NCI-H2081 treated with DMSO at 0.1 percent for 48 hours (cell line): ENCODE data around the gene TMPRSS6.

ENCODE experiments used
- DNase-seq: peaks from one replicate; lab custom pipeline; 2025; lab: John Stamatoyannopoulos, UW

Gene TMPRSS6

DNA sequence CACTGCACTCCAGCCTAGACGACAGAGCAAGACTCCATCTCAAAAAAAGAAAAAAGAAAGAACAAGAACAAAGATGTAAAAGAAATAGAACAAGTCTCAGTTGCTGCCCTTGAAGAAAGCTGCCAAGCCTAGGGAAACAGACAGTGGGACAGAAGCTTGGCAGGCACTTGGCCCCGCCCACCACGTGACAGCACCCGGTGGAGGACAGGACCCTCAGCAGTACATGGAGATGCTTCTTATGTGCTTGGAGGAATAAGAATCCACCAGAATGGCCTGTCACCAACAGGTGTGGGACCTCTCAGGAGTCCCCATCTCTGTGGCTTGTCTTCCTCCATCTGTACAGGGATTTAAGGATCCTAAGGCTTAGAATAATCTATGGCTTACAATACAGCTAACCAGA lies 7.6 kb upstream of the TMPRSS6 start:
- no peak for DNase-seq

DNA sequence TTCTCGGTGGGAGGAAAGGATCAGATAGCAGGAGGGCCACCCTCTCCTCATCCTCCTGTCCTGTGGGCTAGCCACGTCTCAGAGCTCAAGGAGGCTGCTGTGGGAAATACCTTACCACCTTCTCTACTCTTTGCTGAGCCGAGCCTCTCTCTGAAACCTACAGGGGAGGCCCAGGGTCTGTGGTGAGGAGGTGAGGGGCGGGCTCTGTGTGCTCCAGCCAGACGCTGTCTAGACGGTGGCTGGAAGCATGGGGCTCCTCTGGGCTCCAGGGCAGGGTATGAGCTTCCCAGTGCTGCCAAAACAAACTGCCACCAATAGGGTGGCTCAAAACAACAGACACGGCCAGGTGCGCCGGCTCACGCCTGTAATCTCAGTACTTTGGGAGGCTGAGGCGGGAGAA lies 5.5 kb upstream of the TMPRSS6 start:
- no peak for DNase-seq

DNA sequence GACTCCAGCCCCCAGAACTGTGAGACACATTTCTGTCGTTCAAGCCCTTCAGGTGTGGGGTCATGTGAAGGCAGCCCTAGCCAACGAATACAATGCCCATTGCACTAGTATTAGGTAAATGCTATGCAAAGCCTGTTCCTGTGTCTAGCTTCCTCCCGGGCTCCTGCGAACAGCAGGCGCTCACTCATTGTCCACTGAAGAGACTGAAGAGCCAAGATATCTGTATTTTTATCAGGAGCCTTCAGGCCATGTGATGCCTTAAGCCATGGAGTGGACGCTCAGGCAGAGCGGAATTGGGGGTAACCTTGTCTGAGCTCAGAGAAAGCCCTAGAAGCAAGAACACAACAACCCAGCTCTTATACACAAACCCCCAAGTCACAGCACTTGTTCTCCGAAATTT lies 4.2 kb upstream of the TMPRSS6 start:
- no peak for DNase-seq

DNA sequence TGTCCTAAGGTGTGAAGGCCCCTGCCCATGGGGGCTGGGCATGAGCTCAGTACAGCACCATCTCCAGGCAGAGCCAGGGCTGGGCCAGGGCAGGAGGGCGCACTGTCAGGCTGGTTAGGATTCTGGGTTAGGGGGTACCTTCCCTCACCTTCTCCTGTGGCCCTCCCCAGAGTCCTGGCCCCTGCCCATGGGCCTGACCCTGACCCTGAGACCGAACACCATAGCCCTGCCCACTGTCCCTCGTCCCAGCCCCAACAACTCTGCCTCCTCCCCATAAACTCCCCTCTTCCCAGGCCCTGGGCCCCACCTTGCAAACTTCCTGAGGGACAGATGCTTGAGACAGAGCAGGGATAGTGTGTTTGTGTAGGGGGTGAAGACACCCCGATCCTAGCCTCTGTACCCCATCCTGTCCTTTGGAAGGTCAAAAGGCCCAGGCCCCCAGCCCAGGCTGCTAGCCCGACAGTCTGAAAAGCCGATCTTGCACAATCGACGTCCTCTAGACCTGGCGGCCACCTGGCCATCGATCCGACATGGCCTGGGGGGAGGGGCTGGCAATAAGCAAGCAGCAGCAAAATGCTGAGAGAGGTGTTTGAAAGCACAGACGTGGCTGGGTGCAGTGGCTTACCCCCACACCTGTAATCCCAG lies 2.7 kb upstream of the TMPRSS6 start:
- DNase-seq, result no peak

DNA sequence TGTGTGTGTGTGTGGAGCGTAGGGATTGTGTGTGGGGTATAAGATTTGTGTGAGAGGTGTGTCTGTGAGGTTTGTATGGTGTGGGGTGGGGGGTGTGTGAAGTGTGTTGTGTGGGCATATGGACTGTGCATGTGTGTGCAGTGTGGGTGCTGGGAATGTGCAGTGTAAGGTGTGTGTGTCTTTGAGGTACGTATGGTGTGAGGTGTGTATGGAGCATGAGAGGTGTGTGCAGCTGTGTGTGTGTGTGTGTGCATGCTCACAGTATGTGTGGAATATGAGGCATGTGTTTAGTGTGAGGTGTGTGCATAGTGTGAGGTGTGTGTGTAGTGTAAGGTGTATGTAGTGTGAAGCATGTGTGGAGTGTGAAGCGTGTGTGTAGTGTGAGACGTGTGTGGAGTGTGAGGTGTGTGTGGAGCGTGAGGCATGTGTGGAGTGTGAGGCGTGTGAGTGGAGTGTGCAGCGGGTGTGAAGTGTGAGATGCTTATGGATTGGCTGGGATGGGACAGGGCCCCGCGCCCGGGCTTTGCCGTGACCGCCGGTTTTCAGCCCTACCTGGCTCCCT lies 1.7 kb upstream of the TMPRSS6 start:
- DNase-seq, result no peak

DNA sequence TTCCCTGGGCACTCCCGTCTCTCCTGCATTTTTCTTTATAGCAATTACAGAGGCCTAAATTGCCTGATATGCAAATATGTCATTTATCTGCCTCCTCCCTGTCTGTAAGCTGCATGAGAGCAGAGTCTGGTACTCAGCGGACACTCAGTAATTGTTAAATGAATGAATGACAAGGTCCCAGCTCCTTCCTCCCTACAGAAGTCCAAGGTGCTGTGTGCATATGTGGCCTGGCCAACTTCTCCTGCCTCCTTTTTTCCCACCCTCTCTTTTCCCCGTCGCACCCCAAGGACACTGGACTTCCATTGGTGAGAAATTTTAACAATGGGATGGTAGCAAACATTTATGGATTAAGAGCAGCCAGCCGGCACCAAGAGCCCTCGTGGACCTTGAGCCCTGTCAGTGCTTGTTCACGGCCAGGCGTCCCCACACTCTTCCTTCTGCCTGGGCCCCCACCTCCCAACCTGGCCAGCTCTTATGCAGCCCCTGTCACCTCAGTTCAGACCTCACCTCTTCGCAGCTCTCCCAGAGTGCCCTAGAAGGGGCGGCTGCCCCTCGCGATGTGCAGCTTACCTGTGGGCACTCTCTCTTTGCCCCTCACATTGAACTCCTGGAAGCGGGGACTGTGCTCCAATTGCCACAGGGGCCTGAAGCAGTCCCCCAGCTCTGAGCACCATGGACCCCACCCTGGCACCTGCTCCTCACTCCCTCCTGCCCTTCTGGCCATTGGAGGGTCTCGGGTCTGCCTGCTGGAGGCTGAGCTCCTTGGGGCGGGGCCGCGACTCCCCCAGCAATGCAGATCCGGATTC lies 1.5 kb downstream of the TMPRSS6 start:
- no peak for DNase-seq

DNA sequence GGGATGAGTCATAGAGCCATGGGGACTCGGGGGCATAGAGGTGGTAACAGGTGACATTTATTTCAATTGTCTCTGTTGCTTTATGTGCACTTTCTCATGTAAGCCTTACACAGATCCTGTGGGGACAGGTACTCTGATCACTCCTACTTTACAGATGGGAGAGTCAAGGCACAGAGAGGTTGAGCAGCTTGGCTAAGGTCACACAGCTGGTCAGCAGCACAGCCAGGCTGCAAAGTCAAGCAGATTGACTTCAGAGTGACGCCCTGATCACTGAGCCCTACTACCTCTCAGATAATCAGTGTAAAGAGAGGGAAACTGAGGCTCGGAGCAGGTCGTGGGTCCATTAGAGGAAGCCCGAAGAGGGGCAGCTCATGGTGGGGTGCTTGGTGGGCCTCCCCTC lies 3.5 kb downstream of the TMPRSS6 start:
- DNase-seq, result no peak

DNA sequence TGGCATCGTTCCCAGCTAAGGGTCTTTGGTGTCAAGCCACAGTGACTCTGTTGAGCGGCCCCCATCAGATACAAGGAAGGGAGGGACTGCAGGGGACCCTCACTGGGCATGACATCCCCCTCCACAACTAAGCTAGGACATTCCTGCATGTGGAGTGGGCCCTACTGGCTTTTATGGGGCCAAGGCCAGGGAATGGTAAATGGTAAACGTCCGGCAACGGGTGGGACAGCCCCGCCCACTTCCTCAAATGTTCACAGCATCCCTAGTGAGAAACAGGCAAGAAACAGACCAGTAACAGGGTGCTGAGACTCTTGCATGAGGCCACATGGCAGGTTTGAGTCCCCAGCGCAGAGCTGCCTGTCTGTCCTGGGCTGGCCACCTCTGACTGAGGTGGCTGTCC lies 4.4 kb downstream of the TMPRSS6 start:
- DNase-seq, result no peak

DNA sequence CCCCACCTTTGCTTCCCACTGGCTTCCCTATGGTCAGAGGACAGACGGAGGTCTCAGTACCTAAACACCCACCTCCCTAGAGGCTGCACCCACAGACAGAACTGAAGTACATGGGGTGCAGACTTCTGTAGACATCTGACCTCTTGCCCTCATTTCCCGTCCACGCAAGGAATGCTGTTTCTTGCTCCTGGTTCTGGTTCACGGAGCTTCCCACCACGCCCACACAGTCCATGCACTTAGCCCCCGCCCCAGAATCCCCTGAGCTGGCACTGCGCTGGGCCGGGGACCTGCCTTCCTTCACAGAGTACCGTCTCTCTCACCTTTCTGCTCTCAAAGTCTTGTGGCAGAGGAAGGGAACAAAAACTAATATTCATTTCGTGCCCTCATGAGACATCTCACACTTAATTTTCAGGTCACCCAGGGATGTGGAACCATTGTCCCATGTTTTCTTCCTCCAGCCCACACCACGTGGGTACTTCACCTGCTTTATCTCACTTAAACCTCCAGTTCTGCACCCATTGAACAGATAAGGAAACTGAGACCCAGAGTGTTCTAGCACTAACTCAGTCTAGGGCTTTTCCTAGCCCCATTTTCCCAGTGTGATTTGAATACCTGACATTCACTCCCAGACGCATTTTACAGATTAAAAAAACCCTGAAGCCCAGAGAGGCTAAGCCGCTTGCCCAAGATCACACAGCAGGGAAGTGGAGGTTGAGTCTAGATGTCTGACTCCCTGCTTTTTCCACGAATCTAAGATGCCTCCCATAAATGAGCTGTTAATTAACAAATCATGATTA lies 5.7 kb downstream of the TMPRSS6 start:
- DNase-seq, result no peak

DNA sequence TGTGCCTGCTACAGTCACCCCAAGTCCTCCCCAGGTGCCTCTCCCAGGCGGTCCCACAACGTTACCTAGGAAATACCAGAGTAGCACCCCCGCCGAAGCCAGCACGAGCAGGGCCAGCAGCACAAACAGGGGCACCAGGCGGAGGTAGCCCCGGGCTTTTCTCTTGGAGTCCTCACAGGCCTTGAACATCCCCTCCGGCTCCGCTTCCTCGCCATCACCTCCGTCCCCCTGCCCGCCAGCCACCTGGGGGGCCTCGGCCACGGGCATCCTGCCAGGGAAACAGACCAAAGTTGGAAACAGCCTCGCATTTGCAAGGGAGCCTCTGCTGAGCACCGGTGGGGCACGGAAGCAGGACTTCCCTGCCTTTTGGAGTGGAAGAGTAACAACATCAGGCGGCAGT lies 6.4 kb downstream of the TMPRSS6 start:
- DNase-seq, result no peak

DNA sequence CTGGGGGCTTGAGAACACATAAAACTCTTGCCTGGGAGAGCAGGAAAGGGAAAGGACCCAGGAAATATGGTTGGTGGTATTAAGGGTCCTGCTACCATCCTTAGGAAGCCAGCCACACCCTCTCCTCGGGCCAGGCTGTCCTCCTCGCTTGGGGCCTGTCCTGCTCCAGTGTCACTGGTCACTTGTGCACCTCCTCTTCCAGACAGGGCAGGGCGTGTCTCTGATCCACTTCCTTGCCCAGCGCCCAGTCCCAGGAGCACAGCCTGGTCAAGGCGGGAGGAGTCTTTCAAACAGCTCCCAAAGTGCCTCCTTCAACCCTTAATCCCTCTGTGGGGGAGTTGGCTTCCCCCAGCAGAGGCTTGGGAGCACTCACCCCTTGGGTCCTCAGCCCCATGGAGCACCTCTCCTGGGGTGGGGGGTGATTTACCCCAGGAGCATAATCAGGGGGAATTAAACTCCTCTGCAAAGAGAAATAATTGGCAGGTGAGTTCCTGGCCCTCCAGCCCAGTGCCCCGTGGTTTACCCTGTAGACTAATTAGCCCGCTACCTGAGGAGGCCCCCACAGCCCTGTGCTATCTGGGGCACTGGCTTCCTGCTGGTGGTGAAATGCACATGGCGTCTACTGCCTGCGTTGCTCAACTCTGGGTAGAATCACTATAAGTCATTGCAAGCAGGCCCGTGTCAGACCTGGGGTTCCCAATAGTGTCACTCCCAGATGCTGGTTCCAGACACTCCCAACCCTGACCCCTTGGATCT lies 8.0 kb downstream of the TMPRSS6 start:
- no peak for DNase-seq

DNA sequence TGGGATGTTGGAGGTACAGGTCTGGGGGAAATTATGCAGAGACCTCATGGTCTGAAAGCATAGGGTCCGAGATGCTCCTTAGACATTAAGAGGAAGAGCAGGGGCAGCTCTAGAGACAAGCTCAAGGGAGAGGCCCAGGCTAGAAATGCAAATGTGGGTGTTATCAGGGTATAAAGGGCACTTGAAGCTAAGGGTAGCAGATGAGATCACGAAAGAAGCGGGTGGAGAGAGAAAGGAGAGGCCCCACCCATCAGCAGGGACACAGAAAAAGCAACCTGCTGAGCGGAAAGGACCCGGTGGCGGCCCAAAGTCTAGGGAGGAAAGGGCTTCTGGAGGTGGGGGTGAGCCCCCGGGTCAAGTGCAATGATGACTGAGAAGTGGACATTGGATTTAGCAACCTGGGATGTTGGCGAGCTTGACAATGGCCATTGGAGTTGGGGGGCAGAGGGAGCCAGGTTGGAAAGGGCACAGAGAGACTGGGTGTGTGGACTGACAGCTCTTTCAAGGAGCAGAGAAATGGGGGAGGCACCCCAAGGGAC lies 8.9 kb downstream of the TMPRSS6 start:
- no peak for DNase-seq

DNA sequence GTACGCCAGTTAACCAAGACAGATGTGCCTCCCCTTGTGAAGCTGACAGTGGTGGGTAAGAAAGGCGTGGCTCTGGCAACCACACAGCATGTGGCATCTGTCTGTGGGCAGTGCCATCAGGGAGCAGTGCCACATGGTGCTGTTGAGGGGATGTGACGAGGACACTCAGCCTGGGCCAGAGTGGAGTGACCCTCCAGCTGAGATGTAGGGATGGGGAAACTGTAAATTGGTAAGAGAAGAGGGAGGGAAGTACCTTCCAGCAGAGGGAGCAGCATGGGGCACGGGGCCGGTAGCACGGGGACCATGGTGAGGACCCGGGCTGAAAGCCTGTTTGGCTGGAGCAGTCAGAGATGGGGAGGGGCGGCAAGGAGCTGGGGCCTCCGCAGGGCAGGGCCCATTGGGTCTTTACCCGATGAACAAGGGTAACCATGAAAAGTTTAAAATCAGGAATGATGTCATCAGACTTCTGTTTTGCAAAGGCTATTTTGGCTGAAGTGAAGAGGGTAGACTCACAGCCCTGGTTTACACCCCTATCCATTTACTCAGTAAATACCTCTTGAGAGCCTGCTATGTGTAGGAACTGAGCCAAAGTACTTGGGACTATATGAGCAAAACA lies 10.4 kb downstream of the TMPRSS6 start:
- DNase-seq, result no peak

DNA sequence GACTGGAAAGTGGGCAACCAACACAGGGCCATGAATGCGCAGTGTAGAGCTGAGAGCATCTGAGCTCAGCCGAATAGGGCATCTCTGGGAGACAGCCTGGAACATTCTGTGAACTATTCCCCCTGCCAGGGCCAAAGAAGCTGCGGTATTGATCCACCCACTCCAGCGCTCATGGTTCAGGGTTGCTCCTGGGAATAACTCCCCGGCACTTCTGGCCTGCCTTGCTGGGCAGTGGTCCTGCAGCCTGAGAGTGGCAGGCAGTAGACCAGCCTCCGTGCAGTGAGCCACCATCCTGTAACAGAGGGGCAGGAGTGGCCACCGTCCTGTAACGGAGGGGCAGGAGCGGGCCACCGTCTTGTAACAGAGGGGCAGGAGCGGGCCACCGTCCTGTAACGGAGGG lies 12.2 kb downstream of the TMPRSS6 start:
- DNase-seq, result no peak

DNA sequence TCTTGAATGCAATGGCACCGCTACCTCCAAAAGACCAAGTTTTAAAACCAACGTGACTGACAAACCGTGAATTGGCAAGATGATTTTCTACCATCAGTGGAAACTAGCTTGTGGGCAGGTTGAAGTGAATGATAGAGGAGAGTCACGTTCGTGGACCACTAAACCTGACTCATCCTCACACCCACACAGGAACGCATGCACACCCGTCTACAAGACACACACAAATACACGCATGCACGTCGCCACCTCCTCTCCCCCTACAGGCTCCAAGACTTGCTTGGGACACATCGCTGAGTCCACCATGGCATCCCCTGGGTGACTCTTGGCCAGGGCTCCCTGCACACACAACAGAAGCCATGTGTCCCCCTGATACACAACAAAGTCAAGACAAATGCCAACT lies 14.4 kb downstream of the TMPRSS6 start:
- no peak for DNase-seq

DNA sequence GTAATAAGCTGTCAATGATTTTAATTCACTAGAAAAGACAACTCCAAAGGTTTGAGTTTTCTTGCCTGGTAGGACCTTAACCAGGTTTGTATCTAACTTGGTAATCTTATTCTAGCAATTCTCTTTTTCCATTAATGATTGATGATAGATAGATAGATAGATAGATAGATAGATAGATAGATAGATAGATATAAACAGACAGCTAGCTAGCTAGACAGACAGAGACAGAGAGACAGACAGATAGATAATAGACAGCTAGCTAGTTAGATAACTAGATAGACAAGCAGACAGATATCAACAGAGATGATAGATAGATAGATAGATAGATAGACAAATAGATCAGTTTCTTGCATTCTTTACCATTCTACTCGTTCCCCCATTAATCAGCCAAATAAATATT lies 15.3 kb downstream of the TMPRSS6 start:
- no peak for DNase-seq

DNA sequence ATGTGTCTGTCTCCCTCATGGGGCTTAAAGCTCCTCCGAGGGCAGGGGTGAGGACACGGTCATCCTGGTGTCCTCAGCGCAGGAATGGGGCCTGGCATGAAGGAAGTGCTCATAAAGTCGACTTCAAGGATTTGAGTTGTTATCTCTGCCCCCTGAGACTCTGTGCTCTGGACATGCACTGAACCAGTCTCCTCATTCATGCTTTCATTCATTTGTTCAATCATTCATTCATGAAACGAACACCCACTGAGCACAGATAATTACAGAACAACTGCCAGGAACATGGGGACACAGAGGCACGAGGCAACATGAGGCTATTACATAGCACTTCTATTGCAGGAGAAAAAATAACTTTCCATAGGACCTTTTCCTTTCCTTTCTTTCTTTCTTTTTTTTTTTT lies 16.5 kb downstream of the TMPRSS6 start:
- no peak for DNase-seq

DNA sequence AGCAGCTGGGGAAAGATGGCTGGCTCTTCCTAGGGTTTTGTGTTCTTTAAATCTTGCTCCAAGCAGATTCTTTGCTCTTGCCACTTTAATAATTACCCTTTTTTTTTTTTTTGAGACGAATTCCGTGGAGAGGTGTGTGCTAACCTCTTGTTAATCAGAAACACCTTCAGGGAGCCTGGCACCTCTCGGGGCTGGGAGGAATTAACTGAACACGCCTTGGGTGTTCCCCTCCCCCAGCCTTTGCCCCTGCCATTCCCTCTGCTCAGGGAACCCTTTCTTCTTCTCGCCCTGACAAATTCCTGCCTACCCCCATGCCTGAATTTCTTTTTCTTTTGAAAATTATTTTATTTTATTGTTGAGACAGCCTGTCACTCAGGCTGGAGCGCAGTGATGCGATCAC lies 17.5 kb downstream of the TMPRSS6 start:
- DNase-seq, result no peak

DNA sequence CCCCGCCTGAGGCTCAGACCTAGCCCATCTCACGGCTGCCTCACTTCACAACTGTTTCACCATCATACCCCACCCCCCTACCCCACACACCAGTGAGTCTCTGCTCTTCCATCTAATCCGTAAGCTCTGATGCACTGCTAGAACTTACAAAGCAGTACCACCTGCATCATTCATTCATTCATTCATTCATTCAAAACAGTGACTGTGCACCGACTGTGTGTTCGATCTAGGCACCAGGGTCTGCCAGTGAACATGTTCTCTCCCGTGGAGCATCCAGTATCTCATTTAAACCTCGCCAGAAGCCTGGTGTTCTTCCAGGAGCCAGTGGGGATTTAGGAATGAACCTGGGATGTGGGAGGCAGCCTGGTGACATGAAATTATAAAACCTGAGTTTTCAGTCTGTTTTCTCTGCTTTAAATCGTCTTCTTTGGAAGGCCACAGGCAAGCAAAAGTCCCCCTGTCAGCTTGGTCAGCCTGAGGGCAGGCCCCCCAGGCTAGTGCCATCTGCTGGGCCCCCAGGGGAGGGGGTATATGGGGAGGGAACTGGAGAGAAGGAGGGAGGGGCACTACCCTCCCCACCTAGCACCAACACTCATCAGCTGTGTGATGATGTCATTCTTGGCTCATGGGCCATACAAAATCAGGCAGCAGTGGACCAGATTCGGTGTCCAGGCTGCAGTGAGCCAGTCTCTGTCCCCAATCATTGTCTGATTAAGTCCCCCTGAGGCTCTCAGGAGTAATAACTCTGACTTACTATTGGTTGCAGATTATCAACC lies 18.4 kb downstream of the TMPRSS6 start:
- DNase-seq, result no peak

DNA sequence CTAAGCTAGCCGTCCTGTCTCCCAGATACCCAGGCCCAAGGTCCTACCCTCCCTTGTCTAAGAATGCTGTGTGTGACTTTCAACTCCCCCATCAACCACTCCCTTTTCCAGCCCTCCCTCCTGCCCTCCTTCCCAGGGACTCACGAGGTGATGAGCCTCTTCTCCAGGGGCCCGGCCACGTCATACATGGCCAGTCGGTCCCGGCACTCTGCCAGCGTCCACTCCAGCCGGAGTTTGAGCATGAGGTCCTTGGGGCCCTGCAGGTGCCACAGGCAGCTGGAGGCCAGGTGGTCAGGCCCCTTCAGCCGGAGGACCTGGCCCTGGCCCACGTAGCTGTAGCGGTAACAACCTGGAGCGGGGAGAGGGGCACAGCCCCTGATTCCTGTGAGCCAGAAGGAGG lies 20.1 kb downstream of the TMPRSS6 start:
- no peak for DNase-seq
